Epithelial cell of proximal tubule (primary cell): ENCODE data around the gene XAGE2. TPM values are rescaled to one million over a fixed set of nuclear protein-coding genes. Genes with fewer than 3 reads are reported as not detected.

Source experiments
- DNase-seq: peaks from one replicate; pipeline ENCODE4 v3.0.0-alpha.2; 2011; ENCODE audit warnings: low read depth
- H3K4me3 ChIP-seq: 2 replicates; pipeline ENCODE4 v1.5.1; 2011; ENCODE audit warnings: low read depth, mild to moderate bottlenecking, low read length
- CTCF ChIP-seq: conservative IDR thresholded peaks from 2 replicates; pipeline ENCODE4 v1.5.1; 2012; ENCODE audit warnings: low read depth, mild to moderate bottlenecking, low read length
- total RNA-seq: library from RNA; depleted of rRNA; stranded (reverse); fragments of >200 nt; gene quantifications from 2 replicates; pipeline ENCODE4 v1.2.3, GENCODE V29; 2015

The XAGE2 gene
- total RNA-seq, 1 donor from 2014 or later = not detected

GRCh38 chrX:52380993-52381392 is 12.2 kb downstream of the XAGE2 start:
- no peak for TF ChIP-seq CTCF

GRCh38 chrX:52410439-52411394 is 41.9 kb downstream of the XAGE2 start:
- no peak for TF ChIP-seq CTCF
- DNase-seq = no peak
- no peak overlapping the region for H3K4me3 ChIP-seq

More at GRCh38 chrX:52380993-52381392, 12.2 kb downstream of the XAGE2 start:
- H3K4me3 ChIP-seq = no peak overlapping the region
- DNase-seq = no peak

- no peak overlapping the region for H3K4me3 ChIP-seq
- no peak for TF ChIP-seq CTCF
- DNase-seq = no peak
Measured at GRCh38 chrX:52415304-52415703, 46.5 kb downstream of the XAGE2 start.

- H3K4me3 ChIP-seq = no peak overlapping the region
- TF ChIP-seq CTCF = no peak
- DNase-seq = no peak
Measured at GRCh38 chrX:52416816-52417215, 48.0 kb downstream of the XAGE2 start.

- H3K4me3 ChIP-seq = no peak overlapping the region
- TF ChIP-seq CTCF = no peak
- DNase-seq = no peak
Measured at GRCh38 chrX:52420824-52421443, 52.1 kb downstream of the XAGE2 start.

GRCh38 chrX:52422884-52423283 is 54.1 kb downstream of the XAGE2 start:
- DNase-seq = no peak
- no peak for TF ChIP-seq CTCF
- no peak overlapping the region for H3K4me3 ChIP-seq
